Stimulated activated memory B cell treated with anti-CD40 and anti-IgM and Interleukin-4, amounts not matched to agents 10 μg/mL and 1 μg/mL and 100 μg/mL, for 72 hours (primary cell): ENCODE data around the gene SETD1B.

Source experiments
- ATAC-seq: fragments of 150-1000 bp; cut with Tn5 transposase; 2 replicates; pipeline ENCODE4 v1.10.0; 2021
- H3K27ac Mint-ChIP-seq: one replicate; pipeline ENCODE4 v1.8.0; 2022; ENCODE audit warnings: mild to moderate bottlenecking, mixed read lengths
- H3K27me3 Mint-ChIP-seq: one replicate; pipeline ENCODE4 v1.8.0; 2022; ENCODE audit warnings: mixed read lengths
- H3K36me3 Mint-ChIP-seq: one replicate; pipeline ENCODE4 v1.8.0; 2022; ENCODE audit warnings: mixed read lengths
- H3K4me1 Mint-ChIP-seq: one replicate; pipeline ENCODE4 v1.8.0; 2022; ENCODE audit warnings: mixed read lengths
- H3K4me3 Mint-ChIP-seq: one replicate; pipeline ENCODE4 v1.8.0; 2022; ENCODE audit warnings: mild to moderate bottlenecking, moderate library complexity, mixed read lengths
- H3K9me3 Mint-ChIP-seq: one replicate; pipeline ENCODE4 v1.8.0; 2022; ENCODE audit warnings: mixed read lengths

Gene SETD1B

GRCh38 chr12:121807642-121808347 is 4.0 kb downstream of the SETD1B start:
- Mint-ChIP-seq H3K36me3 (peaks cover 27% of the 10 kb centered on the region), H3K4me3 (peak overlapping the region; percentile 62), H3K27ac (peak overlapping the region; percentile 100), H3K27me3 (no peaks in the 10 kb centered on the region), H3K9me3 (no peaks in the 10 kb centered on the region), H3K4me1 (peaks cover 64% of the 10 kb centered on the region)
- no peak for ATAC-seq

- Mint-ChIP-seq H3K4me1 (peaks cover 68% of the 10 kb centered on the region), H3K36me3 (peaks cover 35% of the 10 kb centered on the region), H3K9me3 (no peaks in the 10 kb centered on the region), H3K27me3 (no peaks in the 10 kb centered on the region), H3K4me3 (no peak overlapping the region), H3K27ac (peak overlapping the region; percentile 66)
- ATAC-seq = no peak
Observed at GRCh38 chr12:121808623-121809022, 4.8 kb downstream of the SETD1B start.

- Mint-ChIP-seq H3K36me3 (peaks cover 41% of the 10 kb centered on the region), H3K27me3 (no peaks in the 10 kb centered on the region), H3K27ac (peak overlapping the region; percentile 30), H3K9me3 (no peaks in the 10 kb centered on the region), H3K4me1 (peaks cover 76% of the 10 kb centered on the region), H3K4me3 (no peak overlapping the region)
- ATAC-seq = no peak
Observed at GRCh38 chr12:121809712-121810116, 5.9 kb downstream of the SETD1B start.

GRCh38 chr12:121810234-121810817 is 6.5 kb downstream of the SETD1B start:
- Mint-ChIP-seq H3K4me3 (no peak overlapping the region), H3K4me1 (peaks cover 76% of the 10 kb centered on the region), H3K9me3 (no peaks in the 10 kb centered on the region), H3K36me3 (peaks cover 46% of the 10 kb centered on the region), H3K27ac (no peak overlapping the region), H3K27me3 (no peaks in the 10 kb centered on the region)
- no peak for ATAC-seq

- H3K9me3 Mint-ChIP-seq = no peaks in the 10 kb centered on the region
- H3K4me1 Mint-ChIP-seq = peaks cover 71% of the 10 kb centered on the region
- H3K27me3 Mint-ChIP-seq = no peaks in the 10 kb centered on the region
- H3K4me3 Mint-ChIP-seq = peak overlapping the region; percentile 81
- peaks cover 52% of the 10 kb centered on the region for H3K36me3 Mint-ChIP-seq
- peak overlapping the region; percentile 58 for H3K27ac Mint-ChIP-seq
- ATAC-seq = no peak
Observed at GRCh38 chr12:121810833-121811433, 7.1 kb downstream of the SETD1B start.

GRCh38 chr12:121811434-121812319 is 7.9 kb downstream of the SETD1B start:
- H3K4me1 Mint-ChIP-seq = peaks cover 64% of the 10 kb centered on the region
- H3K27ac Mint-ChIP-seq = peak overlapping the region; percentile 58
- H3K27me3 Mint-ChIP-seq = no peaks in the 10 kb centered on the region
- peak overlapping the region; percentile 81 for H3K4me3 Mint-ChIP-seq
- peak; percentile 84 for ATAC-seq
- no peaks in the 10 kb centered on the region for H3K9me3 Mint-ChIP-seq
- peaks cover 51% of the 10 kb centered on the region for H3K36me3 Mint-ChIP-seq

DNA sequence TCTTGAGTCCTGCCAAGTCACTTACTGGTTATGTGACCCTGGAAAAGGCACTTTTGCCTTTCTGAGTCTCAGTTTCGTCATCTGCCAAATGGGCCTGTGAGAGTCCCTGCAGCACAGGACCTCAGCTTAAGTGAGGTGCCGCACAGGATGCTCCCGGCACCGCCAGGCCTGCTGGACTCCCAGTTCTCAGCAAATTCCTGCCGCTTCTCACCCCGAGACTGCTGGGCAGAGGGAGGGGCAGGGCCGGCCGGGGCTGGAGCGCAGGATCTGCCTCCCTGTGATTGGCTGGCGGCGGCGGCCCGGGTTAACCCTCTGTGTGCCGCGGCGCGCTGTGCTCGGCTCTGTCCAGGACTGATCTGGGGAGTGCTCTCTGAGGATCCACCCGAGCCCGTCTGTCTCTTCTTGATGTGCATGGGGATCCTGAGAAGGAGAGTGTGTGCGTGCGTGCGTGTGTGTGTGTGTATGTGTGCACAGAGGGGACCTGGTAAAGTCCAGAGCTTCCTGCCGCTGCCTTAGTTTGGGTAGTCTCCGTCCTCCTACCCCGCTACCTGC is 8.6 kb downstream of the SETD1B start:
- Mint-ChIP-seq H3K4me3 (peak overlapping the region; percentile 81), H3K36me3 (peaks cover 57% of the 10 kb centered on the region), H3K9me3 (no peaks in the 10 kb centered on the region), H3K4me1 (peaks cover 57% of the 10 kb centered on the region), H3K27ac (peak overlapping the region; percentile 58), H3K27me3 (no peaks in the 10 kb centered on the region)
- peak; percentile 63 for ATAC-seq

- Mint-ChIP-seq H3K9me3 (no peaks in the 10 kb centered on the region), H3K4me3 (peak overlapping the region; percentile 81), H3K36me3 (peaks cover 65% of the 10 kb centered on the region), H3K27ac (peak overlapping the region; percentile 58), H3K27me3 (no peaks in the 10 kb centered on the region), H3K4me1 (peaks cover 49% of the 10 kb centered on the region)
- no peak for ATAC-seq
Observed at GRCh38 chr12:121812921-121813896, 9.4 kb downstream of the SETD1B start.

DNA sequence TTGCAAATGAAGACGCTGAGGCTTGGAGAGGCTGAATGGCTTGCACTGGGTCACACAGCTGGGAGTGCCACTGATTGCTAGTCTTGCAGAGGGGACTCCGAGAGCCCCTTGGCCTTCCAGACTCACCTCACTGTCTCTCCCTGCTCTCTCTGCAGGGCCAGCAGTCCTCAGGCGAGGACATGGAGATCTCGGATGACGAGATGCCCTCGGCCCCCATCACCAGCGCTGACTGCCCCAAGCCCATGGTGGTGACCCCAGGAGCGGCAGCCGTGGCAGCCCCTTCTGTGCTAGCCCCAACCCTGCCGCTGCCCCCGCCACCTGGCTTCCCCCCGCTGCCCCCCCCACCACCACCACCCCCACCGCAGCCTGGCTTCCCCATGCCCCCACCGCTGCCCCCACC is 10.1 kb downstream of the SETD1B start:
- no peak for ATAC-seq
- H3K4me3 Mint-ChIP-seq = no peak overlapping the region
- peak overlapping the region; percentile 58 for H3K27ac Mint-ChIP-seq
- H3K27me3 Mint-ChIP-seq = no peaks in the 10 kb centered on the region
- H3K9me3 Mint-ChIP-seq = no peaks in the 10 kb centered on the region
- H3K4me1 Mint-ChIP-seq = peaks cover 43% of the 10 kb centered on the region
- peaks cover 62% of the 10 kb centered on the region for H3K36me3 Mint-ChIP-seq

DNA sequence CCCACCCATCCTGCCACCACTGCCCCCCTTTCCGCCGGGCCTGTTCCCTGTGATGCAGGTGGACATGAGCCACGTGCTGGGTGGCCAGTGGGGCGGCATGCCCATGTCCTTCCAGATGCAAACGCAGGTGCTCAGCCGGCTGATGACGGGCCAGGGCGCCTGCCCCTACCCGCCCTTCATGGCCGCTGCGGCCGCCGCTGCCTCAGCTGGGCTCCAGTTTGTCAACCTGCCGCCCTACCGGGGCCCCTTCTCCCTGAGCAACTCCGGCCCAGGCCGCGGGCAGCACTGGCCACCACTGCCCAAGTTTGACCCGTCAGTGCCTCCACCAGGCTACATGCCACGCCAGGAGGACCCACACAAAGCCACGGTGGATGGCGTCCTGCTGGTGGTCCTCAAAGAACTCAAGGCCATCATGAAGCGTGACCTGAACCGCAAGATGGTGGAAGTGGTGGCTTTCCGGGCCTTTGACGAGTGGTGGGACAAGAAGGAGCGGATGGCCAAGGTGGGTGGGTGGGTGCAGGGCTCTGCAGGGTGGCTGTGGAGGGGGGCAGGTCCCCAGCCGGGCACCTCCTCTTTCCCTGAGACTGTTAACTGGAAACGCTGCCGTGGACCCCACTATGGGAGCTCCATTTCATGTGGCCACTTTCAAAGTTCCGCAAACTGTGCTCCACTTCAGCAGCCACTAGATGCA is 10.8 kb downstream of the SETD1B start:
- ATAC-seq = no peak
- Mint-ChIP-seq H3K27ac (no peak overlapping the region), H3K4me3 (no peak overlapping the region), H3K9me3 (no peaks in the 10 kb centered on the region), H3K27me3 (no peaks in the 10 kb centered on the region), H3K36me3 (peaks cover 63% of the 10 kb centered on the region), H3K4me1 (peaks cover 46% of the 10 kb centered on the region)

GRCh38 chr12:121815263-121815662 is 11.5 kb downstream of the SETD1B start:
- ATAC-seq = no peak
- Mint-ChIP-seq H3K27ac (no peak overlapping the region), H3K36me3 (peaks cover 60% of the 10 kb centered on the region), H3K27me3 (no peaks in the 10 kb centered on the region), H3K4me3 (no peak overlapping the region), H3K9me3 (no peaks in the 10 kb centered on the region), H3K4me1 (peaks cover 43% of the 10 kb centered on the region)

GRCh38 chr12:121816925-121817647 is 13.3 kb downstream of the SETD1B start:
- H3K27ac Mint-ChIP-seq = no peak overlapping the region
- no peaks in the 10 kb centered on the region for H3K27me3 Mint-ChIP-seq
- no peaks in the 10 kb centered on the region for H3K9me3 Mint-ChIP-seq
- peaks cover 61% of the 10 kb centered on the region for H3K36me3 Mint-ChIP-seq
- peaks cover 29% of the 10 kb centered on the region for H3K4me1 Mint-ChIP-seq
- no peak for ATAC-seq
- no peak overlapping the region for H3K4me3 Mint-ChIP-seq

GRCh38 chr12:121817648-121818043 is 13.8 kb downstream of the SETD1B start:
- H3K4me3 Mint-ChIP-seq = no peak overlapping the region
- H3K36me3 Mint-ChIP-seq = peaks cover 61% of the 10 kb centered on the region
- H3K9me3 Mint-ChIP-seq = no peaks in the 10 kb centered on the region
- ATAC-seq = no peak
- no peak overlapping the region for H3K27ac Mint-ChIP-seq
- H3K27me3 Mint-ChIP-seq = no peaks in the 10 kb centered on the region
- peaks cover 24% of the 10 kb centered on the region for H3K4me1 Mint-ChIP-seq
